OCI-LY7 (cell line): ENCODE results near the gene MTAP.

Experiments used
- EZH2phosphoT487 ChIP-seq: fragments of 200-600 bp; sonication (generic); IDR thresholded peaks from 2 replicates; pipeline ENCODE4 v1.6.1; 2018; ENCODE audit warnings: low read depth, borderline replicate concordance, mild to moderate bottlenecking, mixed run types, antibody characterized with exemption, low read length, moderate library complexity, mixed read lengths
- TF ChIP-seq, protein P1 (sequence below): fragments of 200-600 bp; sonication (generic); conservative IDR thresholded peaks from 2 replicates; pipeline ENCODE4 v1.5.1; 2014; ENCODE audit warnings: mild to moderate bottlenecking, antibody characterized with exemption, low read length, moderate library complexity, mixed read lengths

DNA sequence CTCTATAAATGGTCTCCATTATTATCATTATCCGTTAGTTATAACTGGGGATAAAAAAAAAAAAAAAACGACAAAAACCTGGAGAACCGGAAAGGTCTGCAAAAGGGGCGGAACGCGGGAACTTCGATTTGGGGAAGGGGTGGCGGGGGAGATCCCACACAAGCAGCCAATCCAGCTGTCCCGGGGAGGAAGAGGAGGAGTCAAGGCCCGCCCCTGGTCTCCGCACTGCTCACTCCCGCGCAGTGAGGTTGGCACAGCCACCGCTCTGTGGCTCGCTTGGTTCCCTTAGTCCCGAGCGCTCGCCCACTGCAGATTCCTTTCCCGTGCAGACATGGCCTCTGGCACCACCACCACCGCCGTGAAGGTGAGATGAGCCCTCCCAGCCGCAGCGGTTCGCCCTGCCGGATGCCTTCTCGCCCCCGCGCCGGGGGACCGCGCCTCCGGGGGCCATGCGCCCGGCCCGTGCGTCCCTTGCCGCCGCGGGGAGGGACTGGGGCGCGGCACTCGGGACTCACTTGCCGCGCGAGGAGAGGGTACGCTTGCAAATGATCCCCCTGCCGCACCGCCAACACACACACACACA lies at the start of gene MTAP:
- TF ChIP-seq, protein P1, sequence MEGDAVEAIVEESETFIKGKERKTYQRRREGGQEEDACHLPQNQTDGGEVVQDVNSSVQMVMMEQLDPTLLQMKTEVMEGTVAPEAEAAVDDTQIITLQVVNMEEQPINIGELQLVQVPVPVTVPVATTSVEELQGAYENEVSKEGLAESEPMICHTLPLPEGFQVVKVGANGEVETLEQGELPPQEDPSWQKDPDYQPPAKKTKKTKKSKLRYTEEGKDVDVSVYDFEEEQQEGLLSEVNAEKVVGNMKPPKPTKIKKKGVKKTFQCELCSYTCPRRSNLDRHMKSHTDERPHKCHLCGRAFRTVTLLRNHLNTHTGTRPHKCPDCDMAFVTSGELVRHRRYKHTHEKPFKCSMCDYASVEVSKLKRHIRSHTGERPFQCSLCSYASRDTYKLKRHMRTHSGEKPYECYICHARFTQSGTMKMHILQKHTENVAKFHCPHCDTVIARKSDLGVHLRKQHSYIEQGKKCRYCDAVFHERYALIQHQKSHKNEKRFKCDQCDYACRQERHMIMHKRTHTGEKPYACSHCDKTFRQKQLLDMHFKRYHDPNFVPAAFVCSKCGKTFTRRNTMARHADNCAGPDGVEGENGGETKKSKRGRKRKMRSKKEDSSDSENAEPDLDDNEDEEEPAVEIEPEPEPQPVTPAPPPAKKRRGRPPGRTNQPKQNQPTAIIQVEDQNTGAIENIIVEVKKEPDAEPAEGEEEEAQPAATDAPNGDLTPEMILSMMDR = no peak
- no peak for TF ChIP-seq EZH2phosphoT487
